HG02884 (cell line): Measurements from ENCODE around the gene BORCS5.

ENCODE experiments used
- ATAC-seq: cut with Tn5 transposase; IDR thresholded peaks from one replicate; pipeline ENCODE4 v1.9.1; 2021; ENCODE audit warnings: mild to moderate bottlenecking, moderate library complexity; ENCODE audit not compliant: unreplicated experiment

The BORCS5 gene

DNA sequence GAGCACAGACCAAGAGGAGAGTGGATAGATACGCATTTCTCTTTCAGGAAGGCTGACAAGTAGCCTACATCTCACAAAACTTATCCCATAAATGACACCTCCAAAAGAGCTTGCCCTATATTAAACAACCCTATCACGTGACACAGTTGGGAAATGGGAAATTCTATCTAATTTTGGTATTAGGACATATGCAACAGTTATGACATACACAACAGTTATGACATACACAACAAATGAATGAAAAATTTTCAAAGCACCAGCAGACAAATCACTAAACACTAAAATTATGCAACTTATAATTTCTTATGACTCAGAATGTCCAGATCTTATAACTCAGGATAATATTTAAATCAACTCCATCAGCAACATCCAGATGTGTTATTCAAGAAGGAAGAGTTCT lies 151.7 kb downstream of the BORCS5 start:
- no peak for ATAC-seq

DNA sequence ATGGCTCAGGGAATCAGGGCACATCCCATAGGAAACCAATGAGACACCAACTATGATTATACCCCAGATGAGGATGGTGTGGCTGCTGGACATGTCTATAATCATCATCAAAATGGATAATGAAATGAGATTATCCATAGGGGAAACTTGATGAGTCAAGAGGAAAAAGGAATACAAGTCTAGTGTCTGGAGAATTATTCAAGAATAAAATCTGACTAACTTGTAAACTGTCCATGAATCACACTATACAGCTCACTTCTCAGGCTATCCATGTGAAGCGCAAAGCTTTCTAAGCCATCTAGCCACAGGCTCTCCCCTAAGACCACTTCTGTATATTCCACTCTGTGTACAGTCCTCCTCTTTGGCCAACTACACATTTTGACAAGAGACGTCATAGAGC lies 153.3 kb downstream of the BORCS5 start:
- ATAC-seq, result no peak

DNA sequence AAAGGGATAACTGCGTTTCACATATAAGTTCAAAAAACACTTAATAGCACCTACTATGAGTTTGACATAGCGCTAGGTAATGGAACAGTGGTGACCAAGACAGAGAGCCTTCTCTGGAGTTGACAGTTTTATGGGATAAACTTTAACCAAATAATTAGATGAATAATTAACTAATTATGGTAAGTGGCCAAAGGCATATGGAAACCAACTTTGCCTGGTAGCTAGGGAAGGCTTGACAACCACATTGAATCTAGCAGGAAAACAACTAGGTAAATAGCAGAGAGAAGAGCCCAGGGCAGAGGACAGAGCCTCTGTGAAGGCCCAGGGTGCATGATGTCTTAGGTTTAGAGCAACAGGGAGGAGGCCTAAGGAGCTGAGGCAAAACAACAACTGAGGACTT lies 153.7 kb downstream of the BORCS5 start:
- ATAC-seq, result no peak

DNA sequence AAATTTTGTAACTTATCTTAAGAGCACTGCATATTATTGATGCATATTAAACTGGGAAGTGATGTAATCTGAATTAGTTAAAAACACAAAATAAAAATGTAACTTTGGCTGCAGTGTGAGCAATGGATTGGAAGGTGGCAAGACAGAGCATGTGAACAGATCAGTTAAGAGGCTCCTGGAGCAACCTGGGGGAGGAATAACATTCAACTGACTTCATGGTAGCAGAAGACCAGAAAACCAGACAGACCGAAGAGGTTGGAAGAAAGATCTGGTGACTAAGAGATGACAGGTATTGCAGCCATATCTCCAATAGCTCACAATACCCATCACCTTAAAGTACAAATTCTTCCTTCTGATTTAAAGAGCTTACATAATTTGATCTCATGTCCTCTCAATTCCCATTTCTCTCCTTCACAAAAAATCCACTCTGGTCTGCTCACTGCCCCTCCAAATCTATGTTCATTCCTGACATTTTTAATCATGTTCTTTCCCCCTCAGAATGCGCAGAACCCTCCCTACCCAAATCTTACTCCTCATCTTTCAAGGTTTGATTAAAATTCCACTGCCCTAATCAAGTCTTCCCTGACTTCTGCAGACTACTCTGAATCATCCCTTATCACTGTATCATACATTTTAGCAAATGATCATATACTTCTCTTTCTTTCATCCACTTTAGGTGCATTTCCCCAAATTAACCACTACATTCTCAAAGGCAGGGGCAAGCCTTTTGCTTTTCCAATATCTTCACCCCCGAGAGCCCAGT lies 154.3 kb downstream of the BORCS5 start:
- ATAC-seq, result no peak

DNA sequence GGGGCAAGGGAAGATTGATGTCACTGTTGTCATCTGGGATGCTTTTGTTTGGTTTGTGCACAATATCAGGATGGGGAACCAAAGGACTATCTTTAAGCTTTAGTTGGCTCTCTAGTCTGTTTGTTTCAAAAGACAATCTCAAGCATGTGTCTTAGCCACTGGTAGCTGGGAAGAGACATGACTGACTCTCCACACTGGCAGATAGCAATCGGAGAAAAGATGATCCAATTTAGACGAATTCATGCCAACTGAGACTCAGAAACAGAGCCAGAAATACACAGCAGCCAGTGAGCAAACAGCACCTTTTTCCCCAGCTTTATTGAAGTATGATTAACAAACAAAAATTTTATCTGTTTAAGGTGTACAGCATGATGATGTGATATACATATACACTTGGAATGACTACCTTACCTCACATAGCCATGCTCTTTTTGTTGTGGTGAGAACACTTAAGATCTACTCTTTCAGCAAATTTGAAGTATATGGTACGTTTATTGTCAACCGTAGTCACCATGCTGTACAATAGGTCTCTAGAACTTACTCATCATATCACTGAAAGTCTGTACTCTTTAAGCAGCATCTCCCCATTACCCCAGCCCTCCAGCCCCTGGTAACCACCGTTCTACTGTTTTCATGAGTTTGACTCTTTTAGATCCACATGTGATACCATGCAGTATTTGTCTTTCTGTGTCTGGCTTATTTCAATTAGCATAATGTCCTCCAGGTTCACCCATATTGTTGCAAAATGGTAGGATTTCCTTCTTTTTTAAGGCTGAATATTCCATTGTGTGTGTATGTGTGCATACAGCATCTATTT lies 155.2 kb downstream of the BORCS5 start:
- no peak for ATAC-seq

DNA sequence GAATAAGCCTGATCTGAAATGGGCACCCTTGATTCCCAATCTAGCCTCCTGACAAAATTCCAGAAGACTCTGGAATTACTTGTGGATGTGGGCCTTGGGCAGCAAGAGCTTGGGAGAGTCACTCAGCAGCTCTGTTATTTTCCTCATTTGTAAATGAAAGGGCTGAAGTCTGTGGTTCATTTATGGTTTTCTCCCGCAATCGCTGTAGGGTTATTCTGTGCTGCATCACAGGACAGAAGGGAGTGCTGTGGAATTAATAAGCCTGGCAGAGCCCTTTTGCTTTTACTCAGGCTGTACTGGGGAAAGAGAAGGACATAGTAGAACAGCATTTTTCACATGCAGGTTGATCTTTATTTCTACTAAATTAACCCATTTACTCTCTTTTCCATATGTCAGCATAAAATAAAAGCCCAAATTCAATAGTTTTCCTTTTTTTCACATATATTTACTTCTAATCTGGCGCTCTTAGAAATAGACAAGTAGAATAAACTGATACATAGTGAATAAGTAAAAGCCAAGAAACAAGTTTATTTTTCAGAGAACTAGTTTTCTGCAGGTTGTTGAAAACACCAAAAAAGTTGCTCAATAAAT lies 156.6 kb downstream of the BORCS5 start:
- ATAC-seq, result no peak

DNA sequence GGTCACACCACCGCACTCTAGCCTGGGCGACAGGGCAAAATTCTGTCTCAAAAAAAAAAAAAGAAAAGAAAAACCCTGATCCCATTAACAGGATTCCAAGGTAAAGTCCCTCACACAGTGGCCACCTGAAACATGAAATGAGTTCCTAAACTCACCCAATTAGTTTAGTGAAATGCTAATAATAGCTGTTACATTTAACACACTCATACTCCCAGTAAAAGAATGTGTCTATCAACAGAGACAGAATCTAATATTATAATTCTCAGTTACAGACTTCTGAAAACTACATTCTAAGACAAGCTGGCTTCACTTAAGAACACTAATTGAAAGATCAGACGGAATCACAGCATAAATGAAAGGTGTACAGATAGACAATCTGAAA lies 161.6 kb downstream of the BORCS5 start:
- no peak for ATAC-seq

DNA sequence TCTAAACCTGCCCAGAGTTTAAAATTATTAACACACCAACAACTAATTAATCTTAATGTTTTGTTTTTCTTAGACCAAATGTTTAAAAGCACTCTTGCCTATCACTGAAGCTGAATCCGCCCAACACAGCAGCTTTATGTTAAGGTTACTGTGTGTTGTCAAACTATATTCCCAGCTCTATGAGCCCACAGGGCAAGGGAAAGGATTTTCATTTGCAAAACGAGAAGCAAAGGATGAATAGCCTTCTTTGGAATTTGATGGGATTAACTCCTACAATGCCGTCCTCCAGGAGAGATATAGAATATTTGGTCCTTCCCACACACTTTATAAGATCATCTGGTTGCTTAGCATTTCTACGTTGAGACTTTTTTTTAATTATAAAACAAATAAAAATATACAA lies 162.0 kb downstream of the BORCS5 start:
- no peak for ATAC-seq
